Liver (tissue), 3 donors: ENCODE measurements around the gene DDX42.

ENCODE experiments used
- ATF3 ChIP-seq: IDR thresholded peaks from 2 replicates; pipeline ENCODE4 v1.6.1; 2016; ENCODE audit warnings: antibody characterized with exemption
- CTCF ChIP-seq: fragments of 150-350 bp; IDR thresholded peaks from 2 replicates; pipeline ENCODE4 v1.5.1; 2017; ENCODE audit warnings: improper control_type of control experiment, low read depth, low read length; ENCODE audit not compliant: missing input control
- JUND ChIP-seq, 2 donors: IDR thresholded peaks; 2 replicates each; pipeline ENCODE4 v1.6.1; 2016; ENCODE audit warnings: antibody characterized with exemption in 2 of 2
- NR2F2 ChIP-seq: IDR thresholded peaks from 2 replicates; pipeline ENCODE4 v1.6.1; 2016; ENCODE audit warnings: antibody characterized with exemption
- RAD21 ChIP-seq, 2 donors: IDR thresholded peaks; 2 replicates each; pipeline ENCODE4 v1.6.1; 2016; ENCODE audit warnings: antibody characterized with exemption in 2 of 2, mild to moderate bottlenecking in 2 of 2
- RXRA ChIP-seq, 2 donors: IDR thresholded peaks; 2 replicates each; pipeline ENCODE4 v1.6.1; 2017 to 2018; ENCODE audit warnings: antibody characterized with exemption in 2 of 2, mild to moderate bottlenecking in 1 of 2
- SP1 ChIP-seq: IDR thresholded peaks from 2 replicates; pipeline ENCODE4 v1.6.1; 2018; ENCODE audit warnings: antibody characterized with exemption, mild to moderate bottlenecking
- TAF1 ChIP-seq: conservative IDR thresholded peaks from 2 replicates; pipeline ENCODE4 v1.6.1; 2016; ENCODE audit warnings: antibody characterized with exemption, mild to moderate bottlenecking
- ZBTB33 ChIP-seq: IDR thresholded peaks from 2 replicates; pipeline ENCODE4 v1.6.1; 2016; ENCODE audit warnings: antibody characterized with exemption
- TF ChIP-seq, protein P1 (sequence below): IDR thresholded peaks from 2 replicates; pipeline ENCODE4 v1.6.1; 2016; ENCODE audit warnings: antibody characterized with exemption, mild to moderate bottlenecking
- TF ChIP-seq, protein P2 (sequence below): IDR thresholded peaks from 2 replicates; pipeline ENCODE4 v1.6.1; 2016; ENCODE audit warnings: antibody characterized with exemption
- donor health status: healthy.
- donor health status: healthy.

- TF ChIP-seq RXRA (IDR thresholded peaks at IDR 0.05) (no peak), CTCF (no peak), ATF3 (no peak), ZBTB33 (no peak), SP1 (no peak), TAF1 (no peak), RAD21 (IDR thresholded peaks at IDR 0.05) (no peak), JUND (IDR thresholded peaks at IDR 0.05) (no peak), NR2F2 (no peak)
- TF ChIP-seq, protein P1, sequence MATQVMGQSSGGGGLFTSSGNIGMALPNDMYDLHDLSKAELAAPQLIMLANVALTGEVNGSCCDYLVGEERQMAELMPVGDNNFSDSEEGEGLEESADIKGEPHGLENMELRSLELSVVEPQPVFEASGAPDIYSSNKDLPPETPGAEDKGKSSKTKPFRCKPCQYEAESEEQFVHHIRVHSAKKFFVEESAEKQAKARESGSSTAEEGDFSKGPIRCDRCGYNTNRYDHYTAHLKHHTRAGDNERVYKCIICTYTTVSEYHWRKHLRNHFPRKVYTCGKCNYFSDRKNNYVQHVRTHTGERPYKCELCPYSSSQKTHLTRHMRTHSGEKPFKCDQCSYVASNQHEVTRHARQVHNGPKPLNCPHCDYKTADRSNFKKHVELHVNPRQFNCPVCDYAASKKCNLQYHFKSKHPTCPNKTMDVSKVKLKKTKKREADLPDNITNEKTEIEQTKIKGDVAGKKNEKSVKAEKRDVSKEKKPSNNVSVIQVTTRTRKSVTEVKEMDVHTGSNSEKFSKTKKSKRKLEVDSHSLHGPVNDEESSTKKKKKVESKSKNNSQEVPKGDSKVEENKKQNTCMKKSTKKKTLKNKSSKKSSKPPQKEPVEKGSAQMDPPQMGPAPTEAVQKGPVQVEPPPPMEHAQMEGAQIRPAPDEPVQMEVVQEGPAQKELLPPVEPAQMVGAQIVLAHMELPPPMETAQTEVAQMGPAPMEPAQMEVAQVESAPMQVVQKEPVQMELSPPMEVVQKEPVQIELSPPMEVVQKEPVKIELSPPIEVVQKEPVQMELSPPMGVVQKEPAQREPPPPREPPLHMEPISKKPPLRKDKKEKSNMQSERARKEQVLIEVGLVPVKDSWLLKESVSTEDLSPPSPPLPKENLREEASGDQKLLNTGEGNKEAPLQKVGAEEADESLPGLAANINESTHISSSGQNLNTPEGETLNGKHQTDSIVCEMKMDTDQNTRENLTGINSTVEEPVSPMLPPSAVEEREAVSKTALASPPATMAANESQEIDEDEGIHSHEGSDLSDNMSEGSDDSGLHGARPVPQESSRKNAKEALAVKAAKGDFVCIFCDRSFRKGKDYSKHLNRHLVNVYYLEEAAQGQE = no peak
- TF ChIP-seq, protein P2, sequence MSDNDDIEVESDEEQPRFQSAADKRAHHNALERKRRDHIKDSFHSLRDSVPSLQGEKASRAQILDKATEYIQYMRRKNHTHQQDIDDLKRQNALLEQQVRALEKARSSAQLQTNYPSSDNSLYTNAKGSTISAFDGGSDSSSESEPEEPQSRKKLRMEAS = no peak
Observed at GRCh38 chr17:63832014-63832413, 58.0 kb downstream of the DDX42 start.
